ENCODE measurements around the gene NECAB3.

GRCh38 chr20:33668466-33669155 lies 5.6 kb downstream of the NECAB3 start:
- TF ChIP-seq CTCF (IDR thresholded peaks at IDR 0.05) (no peak), SIN3A (IDR thresholded peaks at IDR 0.05; ENCODE audit: borderline replicate concordance, insufficient read depth, low read depth, low read length) (no peak), POLR2AphosphoS5 (IDR thresholded peaks at IDR 0.05; ENCODE audit: low read depth, low read length) (no peak), REST (IDR thresholded peaks at IDR 0.05; ENCODE audit: insufficient read depth in 1 of 2, low read depth in 2 of 2, low read length in 1 of 2) (no peak), TCF7L2 (IDR thresholded peaks at IDR 0.05; ENCODE audit: low read depth, low read length) (no peak)

Measured in Panc1 (cell line).